HFF-Myc (cell line): Measurements from ENCODE around the gene NAT9.

Experiments
- DNase-seq: peaks from one replicate; pipeline ENCODE4 v3.0.0-alpha.2; 2011; ENCODE audit warnings: low read depth; ENCODE audit errors: extremely low read depth
- H3K4me3 ChIP-seq: replicated peaks from 2 replicates; pipeline ENCODE4 v1.5.1; 2011; ENCODE audit warnings: low read depth, mild to moderate bottlenecking, control low read depth, low read length
- TF ChIP-seq, protein P1 (sequence below): IDR thresholded peaks from 2 replicates; pipeline ENCODE4 v1.5.1; 2012; ENCODE audit warnings: mild to moderate bottlenecking, low read depth, low read length, control low read depth; ENCODE audit errors: missing control alignments

NAT9 gene

DNA sequence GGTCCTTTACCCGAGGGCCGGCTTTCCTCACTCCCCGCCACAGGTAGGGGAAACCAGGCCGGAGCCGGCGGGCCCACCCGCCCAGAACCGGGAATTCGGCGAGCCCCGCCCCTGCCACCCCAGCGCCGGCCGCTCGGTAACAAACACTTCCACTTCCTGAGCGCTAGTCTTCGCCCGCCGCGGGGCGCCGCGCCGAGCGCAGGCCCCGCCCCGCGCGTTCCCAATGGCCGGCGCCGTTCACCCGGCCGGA, 27.9 kb downstream of the NAT9 start:
- TF ChIP-seq, protein P1, sequence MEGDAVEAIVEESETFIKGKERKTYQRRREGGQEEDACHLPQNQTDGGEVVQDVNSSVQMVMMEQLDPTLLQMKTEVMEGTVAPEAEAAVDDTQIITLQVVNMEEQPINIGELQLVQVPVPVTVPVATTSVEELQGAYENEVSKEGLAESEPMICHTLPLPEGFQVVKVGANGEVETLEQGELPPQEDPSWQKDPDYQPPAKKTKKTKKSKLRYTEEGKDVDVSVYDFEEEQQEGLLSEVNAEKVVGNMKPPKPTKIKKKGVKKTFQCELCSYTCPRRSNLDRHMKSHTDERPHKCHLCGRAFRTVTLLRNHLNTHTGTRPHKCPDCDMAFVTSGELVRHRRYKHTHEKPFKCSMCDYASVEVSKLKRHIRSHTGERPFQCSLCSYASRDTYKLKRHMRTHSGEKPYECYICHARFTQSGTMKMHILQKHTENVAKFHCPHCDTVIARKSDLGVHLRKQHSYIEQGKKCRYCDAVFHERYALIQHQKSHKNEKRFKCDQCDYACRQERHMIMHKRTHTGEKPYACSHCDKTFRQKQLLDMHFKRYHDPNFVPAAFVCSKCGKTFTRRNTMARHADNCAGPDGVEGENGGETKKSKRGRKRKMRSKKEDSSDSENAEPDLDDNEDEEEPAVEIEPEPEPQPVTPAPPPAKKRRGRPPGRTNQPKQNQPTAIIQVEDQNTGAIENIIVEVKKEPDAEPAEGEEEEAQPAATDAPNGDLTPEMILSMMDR, result no peak
- H3K4me3 ChIP-seq, result peak overlapping the region; percentile 81
- no peak for DNase-seq

DNA sequence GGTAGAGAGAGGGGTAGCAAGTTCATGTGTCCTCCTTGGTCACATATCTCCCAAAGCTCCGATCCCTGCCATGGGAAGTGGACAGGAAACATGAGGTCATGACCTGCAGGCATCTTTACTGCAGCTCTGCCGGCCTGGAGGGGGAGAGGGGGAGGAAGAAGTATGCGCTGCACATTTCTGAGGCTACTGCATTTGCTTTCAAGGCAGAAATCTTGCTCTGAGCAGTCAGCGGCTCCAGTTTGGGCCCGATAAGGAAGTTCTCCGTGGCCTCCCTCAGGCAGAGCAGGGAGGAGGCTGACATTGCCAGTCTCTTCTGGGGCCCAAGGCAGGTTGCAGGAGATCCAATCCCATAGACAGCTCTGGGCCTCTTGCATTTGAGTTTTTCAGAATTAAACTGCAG, 29.2 kb downstream of the NAT9 start:
- H3K4me3 ChIP-seq, result no peak overlapping the region
- DNase-seq, result no peak
- TF ChIP-seq, protein P1, result no peak

DNA sequence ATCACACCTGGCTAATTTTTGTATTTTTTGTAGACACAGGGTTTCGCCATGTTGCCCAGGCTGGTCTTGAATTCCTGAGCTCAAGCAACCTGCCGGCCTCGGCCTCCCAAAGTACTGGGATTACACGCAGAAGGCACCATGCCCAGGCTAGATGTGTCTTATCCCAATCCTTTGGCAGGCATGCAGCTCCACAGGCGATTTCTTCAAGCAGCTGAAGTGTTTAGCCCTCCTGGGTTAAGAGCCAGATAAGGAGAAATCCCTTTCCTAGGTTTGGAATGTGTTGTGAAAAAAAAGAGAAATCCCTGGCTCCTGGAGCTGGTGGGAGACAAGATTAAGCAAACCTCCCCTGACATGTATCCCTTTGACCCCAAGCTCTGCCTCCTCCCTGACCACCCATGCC, 29.8 kb downstream of the NAT9 start:
- TF ChIP-seq, protein P1, result no peak
- no peak overlapping the region for H3K4me3 ChIP-seq
- DNase-seq, result no peak

DNA sequence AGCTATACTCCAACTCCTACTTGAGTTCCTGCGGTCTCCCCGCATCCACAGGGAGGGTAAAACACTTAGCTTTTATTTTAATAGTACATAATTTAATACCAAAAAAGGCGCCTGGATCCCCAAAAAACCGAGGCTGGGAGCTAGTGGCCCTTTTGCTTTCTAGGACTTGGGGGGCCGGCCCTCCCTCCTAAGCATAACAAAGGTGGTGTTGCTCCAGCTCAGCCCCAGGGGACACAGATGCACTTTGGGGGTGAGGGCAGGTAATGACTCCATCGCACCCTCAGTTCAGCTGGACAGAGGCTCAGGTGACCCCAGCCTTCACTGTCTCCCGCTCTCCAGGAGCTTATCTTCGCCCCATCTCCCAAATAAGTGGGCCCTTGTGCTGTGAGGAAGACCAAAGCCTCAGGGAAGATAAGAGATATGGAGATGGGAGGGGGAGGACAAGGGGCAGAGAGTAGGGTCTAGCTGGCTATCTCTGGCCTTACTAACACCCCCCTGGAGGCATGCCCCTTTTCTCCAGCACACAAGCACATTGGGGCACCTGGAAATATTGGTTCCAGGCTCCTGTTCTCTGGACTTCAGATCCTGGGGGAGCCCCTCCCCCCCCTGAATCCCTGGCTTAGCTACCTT, 30.5 kb downstream of the NAT9 start:
- TF ChIP-seq, protein P1, result no peak
- no peak overlapping the region for H3K4me3 ChIP-seq

DNA sequence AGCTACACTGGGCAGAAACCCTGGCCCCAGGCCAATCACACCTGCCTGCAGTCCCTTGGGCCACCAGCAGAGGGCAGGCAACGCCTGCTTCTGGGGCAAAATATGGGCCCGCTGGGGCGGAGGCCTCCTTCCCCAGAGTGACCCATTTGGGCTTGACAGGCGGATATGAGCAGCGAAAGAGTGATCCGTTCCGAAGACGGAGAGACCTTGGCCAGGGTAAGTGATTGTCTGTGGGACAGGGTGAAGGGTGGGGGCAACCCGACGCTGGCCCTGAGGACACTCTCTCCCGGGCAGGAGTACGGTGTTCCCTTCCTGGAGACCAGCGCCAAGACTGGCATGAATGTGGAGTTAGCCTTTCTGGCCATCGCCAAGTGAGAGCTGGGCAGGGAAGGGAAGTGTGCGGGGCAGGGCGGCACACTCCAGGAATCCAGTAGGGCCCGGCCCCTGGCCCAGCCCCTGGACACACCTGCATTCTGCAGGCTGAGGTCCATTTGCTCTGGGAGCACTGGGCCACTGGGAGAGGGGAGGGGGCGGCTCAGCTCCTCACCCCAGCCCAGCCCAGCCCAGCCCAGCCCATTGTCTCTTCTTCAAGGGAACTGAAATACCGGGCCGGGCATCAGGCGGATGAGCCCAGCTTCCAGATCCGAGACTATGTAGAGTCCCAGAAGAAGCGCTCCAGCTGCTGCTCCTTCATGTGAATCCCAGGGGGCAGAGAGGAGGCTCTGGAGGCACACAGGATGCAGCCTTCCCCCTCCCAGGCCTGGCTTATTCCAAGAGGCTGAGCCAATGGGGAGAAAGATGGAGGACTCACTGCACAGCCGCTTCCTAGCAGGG, 31.2 kb downstream of the NAT9 start:
- DNase-seq, result peak; percentile 32
- TF ChIP-seq, protein P1, result peak; percentile 100
- no peak overlapping the region for H3K4me3 ChIP-seq

More for the DNA sequence above, 30.5 kb downstream of the NAT9 start:
- DNase-seq, result no peak

DNA sequence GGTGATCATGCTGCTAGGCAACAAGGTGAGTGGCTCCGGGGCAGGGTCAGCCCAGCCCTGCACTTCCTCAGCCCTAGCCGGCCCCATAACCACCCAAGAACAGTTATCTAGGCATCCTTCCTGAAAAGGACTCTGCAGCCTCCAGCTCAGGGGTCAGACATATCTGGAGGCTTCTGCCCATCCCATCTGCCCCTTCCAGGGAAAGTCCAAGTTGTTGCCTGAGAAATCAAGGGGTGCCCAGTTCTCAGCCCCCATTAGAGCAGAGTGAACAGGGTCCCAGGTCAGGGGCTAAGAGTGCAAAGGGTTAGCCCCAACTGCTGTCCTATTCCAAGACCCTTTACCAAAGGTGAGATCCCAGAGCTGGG, 31.8 kb downstream of the NAT9 start:
- TF ChIP-seq, protein P1, result no peak
- no peak for DNase-seq
- no peak overlapping the region for H3K4me3 ChIP-seq
